ENCODE results near the gene TBC1D5.

- TF ChIP-seq POLR2A (IDR thresholded peaks at IDR 0.05) (no peak), CTCF (IDR thresholded peaks at IDR 0.05) (no peak)
Observed at GRCh38 chr3:17120115-17120514, 622.3 kb downstream of the TBC1D5 start.
